ENCODE results near the gene S100A4.

Gene S100A4

DNA sequence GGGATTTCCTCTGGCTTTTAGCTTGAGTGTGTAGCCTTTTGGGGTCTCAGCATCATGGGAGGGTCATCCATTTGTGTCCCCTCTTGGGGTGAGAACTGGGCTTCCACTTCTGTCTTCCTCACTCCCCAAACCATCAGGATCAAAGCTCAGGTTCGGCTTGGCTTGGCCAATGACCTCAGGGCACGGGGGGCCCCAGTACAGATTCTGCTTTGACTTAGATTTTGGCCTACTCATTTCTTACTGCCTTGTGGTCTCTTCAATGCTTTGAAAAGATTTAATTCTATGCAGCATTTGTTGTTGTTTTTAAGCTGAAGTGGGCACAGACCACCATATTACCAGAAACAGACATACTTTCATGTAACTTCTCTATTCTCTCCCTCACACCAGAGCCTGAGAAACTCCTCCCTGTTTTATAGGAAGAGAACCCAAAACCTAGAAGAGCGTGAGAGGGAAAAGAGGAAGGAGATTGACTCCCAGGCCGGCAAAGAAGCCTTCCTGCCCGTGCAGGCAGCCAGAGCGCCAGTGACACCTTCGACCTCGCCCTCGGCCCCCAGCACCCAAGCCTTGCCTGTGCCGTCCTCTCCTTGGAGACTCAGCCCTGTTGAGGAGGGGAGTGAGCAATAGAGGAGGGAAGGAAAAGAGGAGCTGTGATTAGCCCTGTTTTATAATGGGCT lies 5.4 kb upstream of the S100A4 start:
- H3K27ac Mint-ChIP-seq: peak overlapping the region; percentile 12 to 81 (median 63)
- TF ChIP-seq CTCF (IDR thresholded peaks at IDR 0.05; ENCODE audit: unreplicated experiment in 3 of 3): no peak
- H3K9me3 Mint-ChIP-seq: no peaks in the 10 kb centered on the region
- H3K4me3 Mint-ChIP-seq: no peak overlapping the region
- H3K27me3 Mint-ChIP-seq (ENCODE audit: low read depth): peaks cover 7% of the 10 kb centered on the region
- peaks cover 61% of the 10 kb centered on the region for H3K4me1 Mint-ChIP-seq
- no peaks in the 10 kb centered on the region for H3K36me3 Mint-ChIP-seq (ENCODE audit: low read depth)

DNA sequence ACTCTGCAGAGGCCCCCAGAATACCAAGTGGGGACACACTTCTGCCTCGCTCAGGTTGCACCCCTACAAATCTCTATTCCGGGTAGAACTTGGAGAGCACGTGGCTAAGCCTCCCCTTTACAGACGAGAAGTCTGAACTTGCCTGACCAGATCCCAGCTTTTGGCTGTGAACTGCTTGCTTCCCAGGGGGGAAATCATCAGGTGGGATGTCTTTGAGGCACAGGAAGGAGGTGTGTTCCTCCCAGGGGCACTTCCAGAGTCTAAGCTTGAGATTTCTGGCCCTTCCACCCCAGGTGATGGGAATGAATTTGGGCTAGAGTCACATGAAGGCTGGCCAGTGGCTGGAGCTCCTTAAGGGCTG lies 4.8 kb upstream of the S100A4 start:
- Mint-ChIP-seq H3K27me3 (ENCODE audit: low read depth) (peaks cover 7% of the 10 kb centered on the region), H3K36me3 (ENCODE audit: low read depth) (no peaks in the 10 kb centered on the region), H3K4me3 (no peak overlapping the region), H3K9me3 (no peaks in the 10 kb centered on the region), H3K4me1 (peaks cover 64% of the 10 kb centered on the region), H3K27ac (peak overlapping the region; percentile 12 to 99 (median 84))
- TF ChIP-seq CTCF (IDR thresholded peaks at IDR 0.05; ENCODE audit: unreplicated experiment in 3 of 3): no peak

DNA sequence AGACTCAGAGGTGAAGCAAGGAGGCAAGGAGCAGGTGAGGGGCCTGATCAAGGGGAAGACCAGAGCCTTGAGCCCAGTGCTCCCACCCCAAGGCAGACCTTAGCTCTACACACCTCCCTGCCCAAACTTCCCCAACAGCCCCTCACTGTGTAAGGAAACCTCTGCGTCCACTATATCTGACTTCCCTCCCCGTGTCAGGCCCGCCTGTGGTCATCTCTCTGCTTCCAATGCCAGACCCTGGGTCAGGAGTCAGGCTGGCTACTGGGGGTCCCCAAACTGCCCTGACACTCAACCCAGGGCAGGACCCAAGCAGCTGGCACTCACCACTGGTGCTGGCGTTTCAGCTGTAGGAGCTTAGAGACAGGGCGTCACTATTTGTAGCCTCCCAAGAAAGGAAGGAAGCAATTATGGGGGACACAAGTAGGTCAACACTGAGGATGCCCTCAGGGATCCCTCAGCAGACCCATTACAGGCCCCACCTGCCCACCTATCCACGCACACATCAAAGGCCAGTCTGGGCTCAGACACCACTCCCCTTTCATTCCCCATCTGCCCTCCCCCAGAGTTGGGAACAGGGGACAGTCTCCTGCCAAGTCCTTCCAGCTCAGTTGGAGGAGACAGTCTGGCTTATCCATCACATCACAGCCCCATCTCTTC lies 4.3 kb upstream of the S100A4 start:
- Mint-ChIP-seq H3K27me3 (ENCODE audit: low read depth) (peaks cover 7% of the 10 kb centered on the region), H3K36me3 (ENCODE audit: low read depth) (no peaks in the 10 kb centered on the region), H3K4me3 (no peak overlapping the region), H3K9me3 (no peaks in the 10 kb centered on the region), H3K4me1 (peaks cover 69% of the 10 kb centered on the region), H3K27ac (peak overlapping the region; percentile 59 to 99 (median 84))
- TF ChIP-seq CTCF (IDR thresholded peaks at IDR 0.05; ENCODE audit: unreplicated experiment in 3 of 3): no peak

DNA sequence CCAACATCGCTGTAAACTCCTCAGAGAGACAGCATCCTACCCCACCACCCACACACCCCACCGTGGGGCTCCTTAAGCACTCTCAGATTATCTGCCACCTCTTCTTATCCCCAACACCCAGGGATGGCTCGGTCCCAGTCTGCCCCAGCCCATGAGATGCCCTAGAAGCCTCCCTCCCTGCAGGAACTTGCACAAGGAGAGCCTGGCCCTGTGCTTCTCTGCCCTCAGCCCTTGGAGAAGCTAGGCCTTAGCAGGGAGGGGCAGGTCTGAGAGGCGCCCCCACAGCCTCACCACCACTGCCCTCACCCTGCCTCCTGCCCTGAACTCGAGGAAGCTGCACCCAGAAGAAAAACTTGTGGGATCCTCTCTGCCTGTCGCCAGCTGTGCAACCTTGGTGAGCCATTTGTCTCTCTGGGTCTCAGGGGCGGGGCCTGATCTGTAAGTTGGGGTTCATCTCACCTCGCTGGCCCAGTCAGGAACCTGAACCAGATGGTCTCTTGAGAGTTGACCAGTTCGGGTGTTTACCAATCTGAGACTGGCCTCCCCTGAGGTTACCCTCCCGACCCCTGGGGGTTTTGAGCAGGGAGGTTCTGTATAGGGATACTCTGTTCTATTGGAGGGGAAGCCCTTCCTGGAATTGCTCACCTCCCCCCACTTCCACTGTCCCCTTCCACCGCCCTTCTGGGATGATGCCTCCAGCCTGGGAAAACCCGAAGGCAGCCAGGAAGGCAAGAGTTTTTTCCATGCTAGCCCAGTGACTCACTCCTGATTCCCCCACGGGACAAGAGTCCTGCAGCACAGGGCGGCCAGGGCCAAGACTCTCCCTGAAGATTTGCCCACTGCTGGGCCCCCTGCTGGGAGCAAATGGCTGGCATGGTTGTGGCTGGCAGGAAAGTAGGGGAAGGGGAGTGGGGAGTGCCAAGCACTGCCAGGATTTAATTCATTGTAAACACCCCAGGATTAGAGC lies 3.4 kb upstream of the S100A4 start, which contains the start of gene S100A3:
Gene S100A3, minus strand, starts transcription at position 537 of the 967 bp plus-strand sequence. CDS start 773 bp downstream, outside the sequence.
- H3K4me3 Mint-ChIP-seq: no peak within 1 kb of the TSS
- peak within 1 kb of the TSS; percentile 59 to 99 (median 98) for H3K27ac Mint-ChIP-seq
- H3K9me3 Mint-ChIP-seq: no peaks in the 10 kb centered on the region
- H3K4me1 Mint-ChIP-seq: peaks cover 70% of the 10 kb centered on the region
- TF ChIP-seq CTCF (IDR thresholded peaks at IDR 0.05; ENCODE audit: unreplicated experiment in 3 of 3): no peak
- no peaks in the 10 kb centered on the region for H3K36me3 Mint-ChIP-seq (ENCODE audit: low read depth)
- H3K27me3 Mint-ChIP-seq (ENCODE audit: low read depth): peaks cover 7% of the 10 kb centered on the region

- Mint-ChIP-seq H3K4me3 (no peak overlapping the region), H3K27me3 (ENCODE audit: low read depth) (peaks cover 7% of the 10 kb centered on the region), H3K9me3 (no peaks in the 10 kb centered on the region), H3K36me3 (ENCODE audit: low read depth) (no peaks in the 10 kb centered on the region), H3K4me1 (peaks cover 68% of the 10 kb centered on the region), H3K27ac (peak overlapping the region; percentile 65 to 99 (median 98))
- no peak for TF ChIP-seq CTCF (IDR thresholded peaks at IDR 0.05; ENCODE audit: unreplicated experiment in 3 of 3)
These were observed 2.2 kb upstream of the S100A4 start for GRCh38 chr1:153547560-153548551.

All from nephron (organoid).